PC-9 (cell line): ENCODE measurements around the gene TRIP12. TPM values are rescaled to one million over a fixed set of nuclear protein-coding genes. Genes with fewer than 3 reads are reported as not detected.

Source experiments
- BruUV-seq: library from RNA; stranded (reverse); fragments of 400-500 nt; replicated peaks from 2 replicates; lab custom pipeline; 2021; lab: Mats Ljungman, UMichigan
- CTCF ChIA-PET: fragments of 300-600 bp; sonication (Branson Sonifier 250); formaldehyde crosslinking; loops from one replicate; lab custom pipeline; 2022; ENCODE audit warnings: antibody characterized with exemption; lab: Charles Lee
- POLR2A ChIA-PET: fragments of 300-600 bp; sonication (Branson Sonifier 250); formaldehyde crosslinking; loops from one replicate; lab custom pipeline; 2022; ENCODE audit warnings: antibody characterized with exemption; ENCODE audit not compliant: unreplicated experiment; lab: Charles Lee
- DNase-seq, 2 experiments: peaks; one replicate each; pipeline versions ENCODE4 v3.0.0 to v3.0.0-alpha.2; 2015 to 2022; ENCODE audit warnings: mixed read lengths in 1 of 2
- H2AFZ ChIP-seq: fragments of 200-600 bp; sonication (generic); 2 replicates; pipeline ENCODE4 v1.8.1; 2017; ENCODE audit warnings: antibody characterized with exemption
- H3F3A ChIP-seq: fragments of 200-600 bp; sonication (generic); 2 replicates; pipeline ENCODE4 v1.8.1; 2017; ENCODE audit warnings: antibody characterized with exemption, mild to moderate bottlenecking, low read depth; ENCODE audit not compliant: insufficient read depth
- H3K27ac ChIP-seq: fragments of 200-600 bp; sonication (generic); 2 replicates; pipeline ENCODE4 v1.6.1; 2016; ENCODE audit warnings: mixed run types
- H3K27me3 ChIP-seq: fragments of 200-600 bp; sonication (generic); 2 replicates; pipeline ENCODE4 v1.6.1; 2016; ENCODE audit warnings: low read depth, mixed run types; ENCODE audit not compliant: insufficient read depth
- H3K36me3 ChIP-seq: fragments of 200-600 bp; sonication (generic); 2 replicates; pipeline ENCODE4 v1.6.1; 2016; ENCODE audit warnings: low read depth, mixed run types
- H3K4me1 ChIP-seq: fragments of 200-600 bp; sonication (generic); replicated peaks from 2 replicates; pipeline ENCODE4 v1.6.1; 2016; ENCODE audit warnings: mixed run types; ENCODE audit not compliant: insufficient read depth
- H3K4me2 ChIP-seq: fragments of 200-600 bp; sonication (generic); 2 replicates; pipeline ENCODE4 v1.6.1; 2017; ENCODE audit warnings: mixed run types
- H3K4me3 ChIP-seq: fragments of 200-600 bp; sonication (generic); 2 replicates; pipeline ENCODE4 v1.6.1; 2016; ENCODE audit warnings: mixed run types
- H3K79me2 ChIP-seq: fragments of 200-600 bp; sonication (generic); 2 replicates; pipeline ENCODE4 v1.6.1; 2017; ENCODE audit warnings: low read depth, mixed run types
- H3K9me2 ChIP-seq: fragments of 200-600 bp; sonication (generic); 2 replicates; pipeline ENCODE4 v1.8.1; 2017; ENCODE audit warnings: mild to moderate bottlenecking; ENCODE audit not compliant: insufficient read depth
- H3K9me3 ChIP-seq: fragments of 200-600 bp; sonication (generic); 2 replicates; pipeline ENCODE4 v1.8.1; 2016; ENCODE audit warnings: low read depth; ENCODE audit not compliant: insufficient read depth
- H4K20me1 ChIP-seq: fragments of 200-600 bp; sonication (generic); 2 replicates; pipeline ENCODE4 v1.8.1; 2017; ENCODE audit not compliant: insufficient read depth
- EZH2 ChIP-seq: fragments of 200-600 bp; sonication (generic); IDR thresholded peaks from 2 replicates; pipeline ENCODE4 v1.8.0; 2017; ENCODE audit warnings: antibody characterized with exemption, low read depth
- intact Hi-C: fragments of 100-400 bp; cut with micrococcal nuclease; formaldehyde crosslinking; loops from one replicate; pipeline ENCODE4 v1.10.0; 2022; ENCODE audit not compliant: unreplicated experiment
- total RNA-seq: library from RNA; stranded (reverse); gene quantifications from 2 replicates; pipeline ENCODE4 v1.2.3, GENCODE V29; 2021
- TF ChIP-seq, protein P1 (sequence below): fragments of 200-600 bp; sonication (generic); conservative IDR thresholded peaks from 2 replicates; pipeline ENCODE4 v1.6.1; 2017; ENCODE audit warnings: mixed run types, antibody characterized with exemption, mild to moderate bottlenecking, moderate library complexity

Gene TRIP12
- total RNA-seq, 1 experiment from 2014 or later: 226 TPM

GRCh38 chr2:229900012-229900411 is 21.8 kb downstream of the TRIP12 start:
- no peak for DNase-seq
- peaks cover 27% of the 10 kb centered on the region; the same call in 1 of the 2 replicates for H3K36me3 ChIP-seq
- H2AFZ ChIP-seq: no peak overlapping the region
- no TSS peak for BruUV-seq
- peaks cover 96% of the 10 kb centered on the region for H3K79me2 ChIP-seq
- no peak overlapping the region; the same call in 1 of the 2 replicates for H3K4me3 ChIP-seq
- peaks cover 6% of the 10 kb centered on the region; the same call in 1 of the 2 replicates for H3F3A ChIP-seq
- no peak overlapping the region for H3K4me2 ChIP-seq
- peaks cover 84% of the 10 kb centered on the region for H4K20me1 ChIP-seq
- no peaks in the 10 kb centered on the region for H3K9me3 ChIP-seq
- no peaks in the 10 kb centered on the region for H3K27me3 ChIP-seq
- no peaks in the 10 kb centered on the region for H3K9me2 ChIP-seq
- intact Hi-C loops: no loop called here
- peaks cover 10% of the 10 kb centered on the region; the same call in 1 of the 2 replicates for H3K4me1 ChIP-seq
- ChIA-PET POLR2A (no interaction called here), CTCF (no interaction called here)
- TF ChIP-seq EZH2: no peak
- TF ChIP-seq, protein P1, sequence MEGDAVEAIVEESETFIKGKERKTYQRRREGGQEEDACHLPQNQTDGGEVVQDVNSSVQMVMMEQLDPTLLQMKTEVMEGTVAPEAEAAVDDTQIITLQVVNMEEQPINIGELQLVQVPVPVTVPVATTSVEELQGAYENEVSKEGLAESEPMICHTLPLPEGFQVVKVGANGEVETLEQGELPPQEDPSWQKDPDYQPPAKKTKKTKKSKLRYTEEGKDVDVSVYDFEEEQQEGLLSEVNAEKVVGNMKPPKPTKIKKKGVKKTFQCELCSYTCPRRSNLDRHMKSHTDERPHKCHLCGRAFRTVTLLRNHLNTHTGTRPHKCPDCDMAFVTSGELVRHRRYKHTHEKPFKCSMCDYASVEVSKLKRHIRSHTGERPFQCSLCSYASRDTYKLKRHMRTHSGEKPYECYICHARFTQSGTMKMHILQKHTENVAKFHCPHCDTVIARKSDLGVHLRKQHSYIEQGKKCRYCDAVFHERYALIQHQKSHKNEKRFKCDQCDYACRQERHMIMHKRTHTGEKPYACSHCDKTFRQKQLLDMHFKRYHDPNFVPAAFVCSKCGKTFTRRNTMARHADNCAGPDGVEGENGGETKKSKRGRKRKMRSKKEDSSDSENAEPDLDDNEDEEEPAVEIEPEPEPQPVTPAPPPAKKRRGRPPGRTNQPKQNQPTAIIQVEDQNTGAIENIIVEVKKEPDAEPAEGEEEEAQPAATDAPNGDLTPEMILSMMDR: no peak
- H3K27ac ChIP-seq: no peak overlapping the region

GRCh38 chr2:229899604-229900003 is 22.2 kb downstream of the TRIP12 start:
- H4K20me1 ChIP-seq: peaks cover 84% of the 10 kb centered on the region
- no peak overlapping the region for H2AFZ ChIP-seq
- H3K9me2 ChIP-seq: no peaks in the 10 kb centered on the region
- H3K9me3 ChIP-seq: no peaks in the 10 kb centered on the region
- peaks cover 27% of the 10 kb centered on the region; the same call in 1 of the 2 replicates for H3K36me3 ChIP-seq
- no peak overlapping the region for H3K27ac ChIP-seq
- no peak for TF ChIP-seq EZH2
- TF ChIP-seq, protein P1: no peak
- peaks cover 6% of the 10 kb centered on the region; the same call in 1 of the 2 replicates for H3F3A ChIP-seq
- CTCF ChIA-PET: no interaction called here
- no TSS peak for BruUV-seq
- no peak overlapping the region for H3K4me3 ChIP-seq
- POLR2A ChIA-PET: no interaction called here
- peaks cover 10% of the 10 kb centered on the region; the same call in 1 of the 2 replicates for H3K4me1 ChIP-seq
- H3K79me2 ChIP-seq: peaks cover 96% of the 10 kb centered on the region
- H3K4me2 ChIP-seq: no peak overlapping the region
- intact Hi-C loops: no loop called here
- DNase-seq: no peak
- H3K27me3 ChIP-seq: no peaks in the 10 kb centered on the region

DNA sequence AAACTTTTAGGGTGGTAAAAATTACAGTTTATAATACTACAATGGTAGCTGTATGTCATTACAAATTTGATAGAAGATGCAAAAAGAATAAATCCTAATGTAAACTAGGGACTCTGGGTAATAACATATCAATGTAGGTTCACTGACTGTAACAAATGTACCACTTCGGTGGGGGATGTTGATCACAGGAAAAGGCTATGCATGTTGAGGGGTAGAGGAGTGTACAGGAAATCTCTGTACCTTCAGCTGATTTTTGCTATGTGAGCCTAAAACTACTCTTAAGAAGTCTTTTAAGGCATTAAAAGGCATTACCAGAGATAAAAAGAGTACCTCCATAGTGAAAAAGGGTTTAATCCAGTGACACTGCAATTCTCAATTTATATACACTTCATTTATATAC is 25.0 kb downstream of the TRIP12 start:
- H3K27ac ChIP-seq: no peak overlapping the region
- intact Hi-C loops: no loop called here
- no peak overlapping the region for H3K4me2 ChIP-seq
- no peaks in the 10 kb centered on the region for H3K9me3 ChIP-seq
- no TSS peak for BruUV-seq
- H2AFZ ChIP-seq: no peak overlapping the region
- peaks cover 4% of the 10 kb centered on the region; the same call in 1 of the 2 replicates for H3K4me1 ChIP-seq
- DNase-seq: no peak
- H4K20me1 ChIP-seq: peaks cover 77% of the 10 kb centered on the region
- H3K27me3 ChIP-seq: no peaks in the 10 kb centered on the region
- no peaks in the 10 kb centered on the region; the same call in 1 of the 2 replicates for H3F3A ChIP-seq
- no peaks in the 10 kb centered on the region for H3K9me2 ChIP-seq
- TF ChIP-seq, protein P1: no peak
- TF ChIP-seq EZH2: no peak
- peaks cover 93% of the 10 kb centered on the region for H3K79me2 ChIP-seq
- 0 out of 2 replicates have a peak, but pooled peaks cover 19% of the 10 kb centered on the region for H3K36me3 ChIP-seq
- POLR2A ChIA-PET: no interaction called here
- CTCF ChIA-PET: no interaction called here
- H3K4me3 ChIP-seq: no peak overlapping the region
